ENCODE data around the gene FAM186B. TPM values are rescaled to one million over a fixed set of nuclear protein-coding genes. Genes with fewer than 3 reads are reported as not detected.

The FAM186B gene
- total and polyA plus RNA-seq, 2 donors (not counting 1 experiment from before 2014, with no cell fraction given), result 0.10 to 0.33 TPM

GRCh38 chr12:49562831-49563230, 42.6 kb downstream of the FAM186B start:
- no peak overlapping the region for H3K4me2 ChIP-seq (ENCODE audit: extremely low read depth, insufficient read depth, low read length)
- no peak overlapping the region for H3K27ac ChIP-seq (ENCODE audit: insufficient read depth, low read length)
- peaks cover 33% of the 10 kb centered on the region for H3K36me3 ChIP-seq (ENCODE audit: control insufficient read depth, insufficient read depth, low read length)
- no peaks in the 10 kb centered on the region for H3K27me3 ChIP-seq (ENCODE audit: control insufficient read depth, insufficient read depth, low read length)
- H3K9ac ChIP-seq (ENCODE audit: insufficient read depth, low read length), result no peak overlapping the region
- H3K4me3 ChIP-seq (replicated peaks in 1 of 4; ENCODE audit: control extremely low read depth in 1 of 4, insufficient read depth in 1 of 4, low read depth in 3 of 4, low read length in 4 of 4), result no peak overlapping the region
- no peak for DNase-seq (ENCODE audit: low read depth in 2 of 2)
- TF ChIP-seq CTCF (conservative IDR thresholded peaks at IDR 0.05 in 1 of 2, IDR thresholded peaks at IDR 0.05 in 1 of 2; ENCODE audit: low read depth in 1 of 2, low read length in 2 of 2) (no peak), EZH2 (IDR thresholded peaks at IDR 0.05; ENCODE audit: low read length, missing control alignments) (no peak)
- no peaks in the 10 kb centered on the region for H4K20me1 ChIP-seq (ENCODE audit: control insufficient read depth, extremely low read depth, insufficient read depth, low read length)
- H3K4me1 ChIP-seq (ENCODE audit: control insufficient read depth, extremely low read depth, insufficient read depth, low read length), result peaks cover 3% of the 10 kb centered on the region
- peaks cover 19% of the 10 kb centered on the region for H3K79me2 ChIP-seq (ENCODE audit: control insufficient read depth, insufficient read depth, low read length)
- H2AFZ ChIP-seq (ENCODE audit: low read length), result no peak overlapping the region
- no peaks in the 10 kb centered on the region for H3K9me3 ChIP-seq (ENCODE audit: control insufficient read depth, insufficient read depth, low read depth, low read length)

GRCh38 chr12:49562233-49562632, 43.2 kb downstream of the FAM186B start:
- H3K36me3 ChIP-seq (ENCODE audit: control insufficient read depth, insufficient read depth, low read length), result peaks cover 35% of the 10 kb centered on the region
- H3K9me3 ChIP-seq (ENCODE audit: control insufficient read depth, insufficient read depth, low read depth, low read length), result no peaks in the 10 kb centered on the region
- no peak overlapping the region for H3K4me2 ChIP-seq (ENCODE audit: extremely low read depth, insufficient read depth, low read length)
- H3K79me2 ChIP-seq (ENCODE audit: control insufficient read depth, insufficient read depth, low read length), result peaks cover 15% of the 10 kb centered on the region
- no peak overlapping the region for H3K27ac ChIP-seq (ENCODE audit: insufficient read depth, low read length)
- no peak for TF ChIP-seq EZH2 (IDR thresholded peaks at IDR 0.05; ENCODE audit: low read length, missing control alignments)
- no peak for TF ChIP-seq CTCF (conservative IDR thresholded peaks at IDR 0.05 in 1 of 2, IDR thresholded peaks at IDR 0.05 in 1 of 2; ENCODE audit: low read depth in 1 of 2, low read length in 2 of 2)
- peaks cover 3% of the 10 kb centered on the region for H3K4me1 ChIP-seq (ENCODE audit: control insufficient read depth, extremely low read depth, insufficient read depth, low read length)
- no peak overlapping the region for H3K9ac ChIP-seq (ENCODE audit: insufficient read depth, low read length)
- DNase-seq (ENCODE audit: low read depth in 2 of 2), result no peak
- H3K27me3 ChIP-seq (ENCODE audit: control insufficient read depth, insufficient read depth, low read length), result no peaks in the 10 kb centered on the region
- H2AFZ ChIP-seq (ENCODE audit: low read length), result no peak overlapping the region
- no peak overlapping the region for H3K4me3 ChIP-seq (replicated peaks in 1 of 4; ENCODE audit: control extremely low read depth in 1 of 4, insufficient read depth in 1 of 4, low read depth in 3 of 4, low read length in 4 of 4)
- H4K20me1 ChIP-seq (ENCODE audit: control insufficient read depth, extremely low read depth, insufficient read depth, low read length), result no peaks in the 10 kb centered on the region

- peaks cover 32% of the 10 kb centered on the region for H3K36me3 ChIP-seq (ENCODE audit: control insufficient read depth, insufficient read depth, low read length)
- no peaks in the 10 kb centered on the region for H4K20me1 ChIP-seq (ENCODE audit: control insufficient read depth, extremely low read depth, insufficient read depth, low read length)
- peaks cover under 1% of the 10 kb centered on the region for H3K79me2 ChIP-seq (ENCODE audit: control insufficient read depth, insufficient read depth, low read length)
Measured at GRCh38 chr12:49560695-49561094, 44.7 kb downstream of the FAM186B start.

More at GRCh38 chr12:49560695-49561094, 44.7 kb downstream of the FAM186B start:
- Histone ChIP-seq H3K27me3 (ENCODE audit: control insufficient read depth, insufficient read depth, low read length) (no peaks in the 10 kb centered on the region), H3K9me3 (ENCODE audit: control insufficient read depth, insufficient read depth, low read depth, low read length) (no peaks in the 10 kb centered on the region), H3K4me3 (replicated peaks in 1 of 4; ENCODE audit: control extremely low read depth in 1 of 4, insufficient read depth in 1 of 4, low read depth in 3 of 4, low read length in 4 of 4) (no peak overlapping the region), H2AFZ (ENCODE audit: low read length) (no peak overlapping the region), H3K4me2 (ENCODE audit: extremely low read depth, insufficient read depth, low read length) (no peak overlapping the region), H3K27ac (ENCODE audit: insufficient read depth, low read length) (no peak overlapping the region), H3K9ac (ENCODE audit: insufficient read depth, low read length) (no peak overlapping the region), H3K4me1 (ENCODE audit: control insufficient read depth, extremely low read depth, insufficient read depth, low read length) (no peaks in the 10 kb centered on the region)
- DNase-seq (ENCODE audit: low read depth in 2 of 2), result no peak
- no peak for TF ChIP-seq EZH2 (IDR thresholded peaks at IDR 0.05; ENCODE audit: low read length, missing control alignments)
- no peak for TF ChIP-seq CTCF (conservative IDR thresholded peaks at IDR 0.05 in 1 of 2, IDR thresholded peaks at IDR 0.05 in 1 of 2; ENCODE audit: low read depth in 1 of 2, low read length in 2 of 2)

Measured in fibroblast of lung (primary cell).